Epithelial cell of proximal tubule (primary cell): ENCODE data around the gene SLK. TPM values are rescaled to one million over a fixed set of nuclear protein-coding genes. Genes with fewer than 3 reads are reported as not detected.

Experiments used
- DNase-seq: peaks from one replicate; pipeline ENCODE4 v3.0.0-alpha.2; 2011; ENCODE audit warnings: low read depth
- H3K4me3 ChIP-seq: 2 replicates; pipeline ENCODE4 v1.5.1; 2011; ENCODE audit warnings: low read depth, mild to moderate bottlenecking, low read length
- CTCF ChIP-seq: conservative IDR thresholded peaks from 2 replicates; pipeline ENCODE4 v1.5.1; 2012; ENCODE audit warnings: low read depth, mild to moderate bottlenecking, low read length
- total RNA-seq: library from RNA; depleted of rRNA; stranded (reverse); fragments of >200 nt; gene quantifications from 2 replicates; pipeline ENCODE4 v1.2.3, GENCODE V29; 2015

The SLK gene
- total RNA-seq, 1 donor from 2014 or later = 30.4 TPM

GRCh38 chr10:103983367-103983911 lies 16.5 kb downstream of the SLK start:
- no peak overlapping the region for H3K4me3 ChIP-seq
- no peak for DNase-seq
- TF ChIP-seq CTCF = no peak

- no peak for TF ChIP-seq CTCF
- DNase-seq = no peak
- no peak overlapping the region for H3K4me3 ChIP-seq
These were observed 18.8 kb downstream of the SLK start for GRCh38 chr10:103985726-103986125.

GRCh38 chr10:103986360-103986759 lies 19.4 kb downstream of the SLK start:
- TF ChIP-seq CTCF = no peak
- H3K4me3 ChIP-seq = no peak overlapping the region
- DNase-seq = no peak

GRCh38 chr10:103990121-103990520 lies 23.2 kb downstream of the SLK start:
- no peak for TF ChIP-seq CTCF
- H3K4me3 ChIP-seq = no peak overlapping the region
- DNase-seq = no peak

GRCh38 chr10:103990531-103990930 lies 23.6 kb downstream of the SLK start:
- TF ChIP-seq CTCF = no peak
- no peak overlapping the region for H3K4me3 ChIP-seq
- no peak for DNase-seq

- no peak overlapping the region for H3K4me3 ChIP-seq
- DNase-seq = no peak
- TF ChIP-seq CTCF = no peak
These were observed 24.6 kb downstream of the SLK start for GRCh38 chr10:103991393-103992128.

- no peak for DNase-seq
- no peak overlapping the region for H3K4me3 ChIP-seq
- no peak for TF ChIP-seq CTCF
These were observed 28.2 kb downstream of the SLK start for GRCh38 chr10:103995134-103995533.
